ENCODE measurements around the gene USP28. TPM values are rescaled to one million over a fixed set of nuclear protein-coding genes. Genes with fewer than 3 reads are reported as not detected.
A peak's percentile ranks its signal among the peaks of the same experiment; 100 is the strongest.

Gene USP28
- total RNA-seq, 1 donor from 2014 or later: 113 TPM

DNA sequence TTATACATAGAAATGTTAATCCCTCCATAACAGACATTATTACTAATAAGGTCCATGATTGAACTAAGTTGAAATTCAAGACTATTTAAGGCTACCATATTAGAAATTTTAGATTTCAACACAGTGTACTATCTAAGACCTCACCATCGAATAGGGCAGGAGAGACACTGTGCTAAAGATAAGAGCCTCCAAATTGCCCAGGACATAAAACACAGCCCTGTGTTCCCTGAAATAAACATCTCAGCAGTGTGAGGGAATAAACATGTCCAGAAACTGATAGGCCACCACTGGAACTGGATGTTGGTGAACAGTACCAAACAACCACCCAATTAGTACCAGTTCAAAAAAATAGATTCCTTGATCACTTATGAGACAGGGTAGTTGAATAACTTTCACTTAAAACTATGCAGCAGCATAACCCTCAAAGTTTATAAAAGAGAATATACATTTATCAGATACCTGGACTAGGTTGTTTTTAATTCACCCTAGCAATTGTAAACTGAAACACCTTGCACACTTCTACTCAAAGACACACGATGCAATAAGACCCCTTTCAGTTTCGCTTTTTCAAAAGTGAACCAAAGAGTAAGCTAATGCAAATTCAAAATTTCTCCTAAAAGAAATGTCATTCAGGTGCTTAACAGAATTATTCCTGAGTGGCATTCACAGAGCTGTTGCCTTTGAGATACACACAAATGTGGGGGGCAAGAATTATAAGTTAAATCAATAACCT lies 34.3 kb downstream of the USP28 start:
- H3K36me3 ChIP-seq: peaks cover 52% of the 10 kb centered on the region

DNA sequence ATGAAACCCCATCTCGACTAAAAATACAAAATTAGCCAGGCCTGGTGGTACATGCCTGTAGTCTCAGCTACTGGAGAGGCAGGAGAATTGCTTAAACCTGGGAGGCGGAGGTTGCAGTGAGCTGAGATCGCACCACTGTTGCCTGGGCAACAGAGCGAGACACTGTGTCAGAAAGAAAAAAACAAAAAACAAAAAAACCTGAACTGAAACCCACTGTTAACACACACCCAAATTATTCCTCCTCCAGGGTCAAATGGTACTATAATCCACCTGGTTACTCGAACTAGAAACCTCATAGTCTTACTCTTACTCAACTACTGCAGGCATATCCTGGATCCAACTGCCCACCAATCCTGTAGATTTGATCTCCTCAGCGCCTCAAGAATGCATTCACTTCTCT lies 35.5 kb downstream of the USP28 start:
- TF ChIP-seq, protein P1, sequence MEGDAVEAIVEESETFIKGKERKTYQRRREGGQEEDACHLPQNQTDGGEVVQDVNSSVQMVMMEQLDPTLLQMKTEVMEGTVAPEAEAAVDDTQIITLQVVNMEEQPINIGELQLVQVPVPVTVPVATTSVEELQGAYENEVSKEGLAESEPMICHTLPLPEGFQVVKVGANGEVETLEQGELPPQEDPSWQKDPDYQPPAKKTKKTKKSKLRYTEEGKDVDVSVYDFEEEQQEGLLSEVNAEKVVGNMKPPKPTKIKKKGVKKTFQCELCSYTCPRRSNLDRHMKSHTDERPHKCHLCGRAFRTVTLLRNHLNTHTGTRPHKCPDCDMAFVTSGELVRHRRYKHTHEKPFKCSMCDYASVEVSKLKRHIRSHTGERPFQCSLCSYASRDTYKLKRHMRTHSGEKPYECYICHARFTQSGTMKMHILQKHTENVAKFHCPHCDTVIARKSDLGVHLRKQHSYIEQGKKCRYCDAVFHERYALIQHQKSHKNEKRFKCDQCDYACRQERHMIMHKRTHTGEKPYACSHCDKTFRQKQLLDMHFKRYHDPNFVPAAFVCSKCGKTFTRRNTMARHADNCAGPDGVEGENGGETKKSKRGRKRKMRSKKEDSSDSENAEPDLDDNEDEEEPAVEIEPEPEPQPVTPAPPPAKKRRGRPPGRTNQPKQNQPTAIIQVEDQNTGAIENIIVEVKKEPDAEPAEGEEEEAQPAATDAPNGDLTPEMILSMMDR (IDR thresholded peaks at IDR 0.05; ENCODE audit: borderline replicate concordance): no peak
- peaks cover 66% of the 10 kb centered on the region for H3K4me1 ChIP-seq
- H3K4me3 ChIP-seq: no peak overlapping the region
- intact Hi-C loops (cut with micrococcal nuclease): no loop called here
- H3K36me3 ChIP-seq: peaks cover 59% of the 10 kb centered on the region
- H3K27ac ChIP-seq (replicated peaks): peak overlapping the region; percentile 14
- H3K27me3 ChIP-seq (ENCODE audit: low read depth): no peaks in the 10 kb centered on the region
- DNase-seq: no peak
- no peaks in the 10 kb centered on the region for H3K9me3 ChIP-seq (replicated peaks)

More for the DNA sequence above, 34.3 kb downstream of the USP28 start:
- peaks cover 63% of the 10 kb centered on the region for H3K4me1 ChIP-seq
- H3K27me3 ChIP-seq (ENCODE audit: low read depth): no peaks in the 10 kb centered on the region
- no peaks in the 10 kb centered on the region for H3K9me3 ChIP-seq (replicated peaks)
- intact Hi-C loops (cut with micrococcal nuclease): no loop called here
- H3K27ac ChIP-seq (replicated peaks): peak overlapping the region; percentile 50
- H3K4me3 ChIP-seq: no peak overlapping the region
- TF ChIP-seq, protein P1 (IDR thresholded peaks at IDR 0.05; ENCODE audit: borderline replicate concordance): no peak
- DNase-seq: no peak

DNA sequence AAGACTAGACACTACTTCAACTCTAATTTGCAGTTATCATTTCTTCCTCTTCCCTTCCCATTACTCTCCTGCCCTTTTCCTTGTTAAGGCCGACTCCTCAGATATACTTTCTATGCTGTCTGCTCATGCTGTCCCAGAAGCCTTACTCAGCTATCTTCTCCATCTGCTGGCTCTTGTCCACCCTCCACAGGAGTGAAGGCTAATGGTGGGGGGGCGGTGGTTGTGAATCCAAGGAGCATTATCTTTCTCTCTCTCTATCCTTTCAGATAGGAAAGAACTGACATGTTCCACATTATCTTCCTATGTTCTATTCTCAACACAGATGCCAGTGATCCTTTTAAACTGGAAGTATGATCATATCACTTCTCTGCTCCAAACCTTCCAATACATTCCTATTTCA lies 37.4 kb downstream of the USP28 start:
- Histone ChIP-seq H3K9me3 (replicated peaks) (no peaks in the 10 kb centered on the region), H3K4me1 (peaks cover 69% of the 10 kb centered on the region), H3K27ac (replicated peaks) (peak overlapping the region; percentile 14), H3K27me3 (ENCODE audit: low read depth) (no peaks in the 10 kb centered on the region), H3K36me3 (peaks cover 75% of the 10 kb centered on the region), H3K4me3 (no peak overlapping the region)
- no peak for DNase-seq
- TF ChIP-seq, protein P1 (IDR thresholded peaks at IDR 0.05; ENCODE audit: borderline replicate concordance): no peak
- intact Hi-C loops (cut with micrococcal nuclease): no loop called here

DNA sequence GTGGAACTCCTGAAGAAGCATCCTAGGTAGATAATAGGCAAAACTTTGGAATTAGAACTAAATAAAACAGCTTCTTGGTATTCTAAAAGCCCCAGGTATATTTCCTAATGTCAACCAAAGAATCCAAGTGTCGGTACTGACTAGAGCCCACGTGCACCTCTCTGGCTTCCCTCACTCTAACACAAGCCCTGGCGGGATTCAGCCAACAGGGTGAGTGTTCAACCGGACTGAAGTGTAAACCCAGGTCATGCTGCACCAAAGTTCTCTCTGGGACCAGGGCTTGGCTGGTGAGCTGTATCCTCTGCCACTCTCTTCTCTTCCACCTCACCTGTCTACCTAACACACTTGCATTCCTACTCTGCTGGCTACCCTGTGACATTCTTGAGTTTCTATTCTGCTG lies 40.1 kb downstream of the USP28 start:
- Histone ChIP-seq H3K4me1 (peaks cover 53% of the 10 kb centered on the region), H3K4me3 (no peak overlapping the region), H3K36me3 (peaks cover 86% of the 10 kb centered on the region), H3K9me3 (replicated peaks) (no peaks in the 10 kb centered on the region), H3K27ac (replicated peaks) (no peak overlapping the region), H3K27me3 (ENCODE audit: low read depth) (no peaks in the 10 kb centered on the region)
- intact Hi-C loops (cut with micrococcal nuclease): no loop called here
- no peak for DNase-seq
- TF ChIP-seq, protein P1 (IDR thresholded peaks at IDR 0.05; ENCODE audit: borderline replicate concordance): no peak

DNA sequence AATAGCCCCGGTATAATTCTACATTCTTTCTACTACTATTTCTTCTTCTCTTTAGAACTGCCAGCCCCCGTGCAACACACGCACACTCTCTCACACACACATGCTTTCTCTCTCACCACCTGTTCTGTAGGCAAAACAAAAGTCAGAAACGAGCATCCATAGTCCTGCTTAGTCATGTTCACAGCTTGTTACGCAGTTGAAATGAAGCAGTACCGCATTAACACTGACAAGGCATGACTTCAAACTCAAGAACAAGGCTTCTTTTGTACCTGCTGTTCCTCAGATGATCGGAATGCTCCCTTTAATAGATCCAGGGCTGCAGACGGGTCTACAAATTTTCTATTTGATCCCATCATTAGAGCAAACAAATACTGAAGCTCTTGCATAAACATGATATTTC lies 42.2 kb downstream of the USP28 start:
- Histone ChIP-seq H3K9me3 (replicated peaks) (no peaks in the 10 kb centered on the region), H3K4me3 (no peak overlapping the region), H3K27me3 (ENCODE audit: low read depth) (no peaks in the 10 kb centered on the region), H3K4me1 (peaks cover 34% of the 10 kb centered on the region), H3K36me3 (peaks cover 83% of the 10 kb centered on the region), H3K27ac (replicated peaks) (no peak overlapping the region)
- intact Hi-C loops (cut with micrococcal nuclease): no loop called here
- TF ChIP-seq, protein P1 (IDR thresholded peaks at IDR 0.05; ENCODE audit: borderline replicate concordance): no peak
- DNase-seq: no peak

Data from left ventricle myocardium inferior (tissue), 1 donor.